GM21447 (cell line): ENCODE results near the gene ANKRD7.
"Not testable (repeated sequence)": the region's sequence is repeated elsewhere in the genome, so short reads cannot be mapped to it uniquely, and the experiment has no call there.

Experiments
- ATAC-seq: cut with Tn5 transposase; IDR thresholded peaks from one replicate; pipeline ENCODE4 v1.9.1; 2021; ENCODE audit not compliant: unreplicated experiment

The ANKRD7 gene

GRCh38 chr7:118233799-118234198 is 9.3 kb downstream of the ANKRD7 start:
- no peak for ATAC-seq

- no peak for ATAC-seq
Measured at GRCh38 chr7:118239014-118239413, 14.5 kb downstream of the ANKRD7 start.

GRCh38 chr7:118240320-118240719 is 15.8 kb downstream of the ANKRD7 start:
- ATAC-seq, result not testable (repeated sequence)

- ATAC-seq, result no peak
Measured at GRCh38 chr7:118243695-118244094, 19.2 kb downstream of the ANKRD7 start.

- no peak for ATAC-seq
Measured at GRCh38 chr7:118245267-118246040, 20.9 kb downstream of the ANKRD7 start.

GRCh38 chr7:118250860-118251494 is 26.5 kb downstream of the ANKRD7 start:
- no peak for ATAC-seq

GRCh38 chr7:118252087-118252486 is 27.6 kb downstream of the ANKRD7 start:
- ATAC-seq, result no peak

- ATAC-seq, result no peak
Measured at GRCh38 chr7:118259115-118259514, 34.6 kb downstream of the ANKRD7 start.

- ATAC-seq, result no peak
Measured at GRCh38 chr7:118264836-118265235, 40.3 kb downstream of the ANKRD7 start.

GRCh38 chr7:118280319-118281012 is 56.0 kb downstream of the ANKRD7 start:
- no peak for ATAC-seq

GRCh38 chr7:118281196-118281595 is 56.7 kb downstream of the ANKRD7 start:
- no peak for ATAC-seq

- no peak for ATAC-seq
Measured at GRCh38 chr7:118285358-118285757, 60.9 kb downstream of the ANKRD7 start.

- ATAC-seq, result no peak
Measured at GRCh38 chr7:118286131-118286530, 61.6 kb downstream of the ANKRD7 start.

GRCh38 chr7:118288098-118288497 is 63.6 kb downstream of the ANKRD7 start:
- peak; percentile 91 for ATAC-seq

- no peak for ATAC-seq
Measured at GRCh38 chr7:118289476-118289875, 65.0 kb downstream of the ANKRD7 start.
